GM12878 (cell line): Measurements from ENCODE around the gene TTC31. TPM values are rescaled to one million over a fixed set of nuclear protein-coding genes. Genes with fewer than 3 reads are reported as not detected.

Experiments used
- ATAC-seq: fragments of 200-7000 bp; cut with Tn5 transposase; 3 replicates; pipeline ENCODE4 v1.9.1; 2020; ENCODE audit warnings: mild to moderate bottlenecking, moderate library complexity
- BruUV-seq: library from RNA; stranded (reverse); fragments of 400-500 nt; replicated peaks from 2 replicates; lab custom pipeline; 2021; lab: Mats Ljungman, UMichigan
- CTCF ChIA-PET: fragments of 300-600 bp; sonication (Branson Sonifier 250); formaldehyde crosslinking; extraction: SDS; loops from one replicate; lab custom pipeline; 2021; ENCODE audit warnings: inconsistent platforms; lab: Yijun Ruan, JAX
- POLR2A ChIA-PET: fragments of 350-600 bp; formaldehyde crosslinking; extraction: SDS; loops from one replicate; lab custom pipeline; 2021; ENCODE audit warnings: inconsistent platforms; lab: Charles Lee
- RAD21 ChIA-PET: fragments of 300-600 bp; sonication (Branson Sonifier 250); formaldehyde crosslinking; loops from one replicate; lab custom pipeline; 2023; ENCODE audit warnings: antibody characterized with exemption; ENCODE audit not compliant: unreplicated experiment; lab: Charles Lee
- SMC1A ChIA-PET: fragments of 300-600 bp; sonication (Branson Sonifier 250); formaldehyde crosslinking; loops from one replicate; lab custom pipeline; 2023; ENCODE audit not compliant: unreplicated experiment, uncharacterized antibody; lab: Charles Lee
- DNase-seq: peaks from one replicate; pipeline ENCODE4 v3.0.0-alpha.2; 2011; ENCODE audit warnings: low read depth, low spot score
- FAIRE-seq: peaks from 3 replicates; lab custom pipeline; 2011; peaks lifted over from hg19 to GRCh38; lab: Jason Lieb, UNC
- H2AFZ ChIP-seq: 2 replicates; pipeline ENCODE4 v1.6.0; 2011; ENCODE audit warnings: low read depth, low read length, control low read depth; ENCODE audit not compliant: control insufficient read depth
- H3K27ac ChIP-seq: 2 replicates; pipeline ENCODE4 v1.5.1; 2011; ENCODE audit warnings: control low read depth; ENCODE audit not compliant: control insufficient read depth, insufficient read depth
- H3K27me3 ChIP-seq, 2 experiments: replicated peaks in 1 of 2; 2 replicates each; pipeline versions ENCODE4 v1.6.0 to v1.6.1; 2011; ENCODE audit warnings: low read length in 1 of 2; ENCODE audit not compliant: control insufficient read depth in 2 of 2, insufficient read depth in 2 of 2
- H3K36me3 ChIP-seq, 2 experiments: 2 replicates each; pipeline ENCODE4 v1.5.1; 2011; ENCODE audit warnings: low read length in 1 of 2; ENCODE audit not compliant: control insufficient read depth in 2 of 2, insufficient read depth in 2 of 2
- H3K4me1 ChIP-seq: 2 replicates; pipeline ENCODE4 v1.6.1; 2011; ENCODE audit warnings: mild to moderate bottlenecking, low read length, moderate library complexity, mixed read lengths; ENCODE audit not compliant: control insufficient read depth, insufficient read depth
- H3K4me2 ChIP-seq: 2 replicates; pipeline ENCODE4 v1.6.0; 2011; ENCODE audit warnings: control low read depth; ENCODE audit not compliant: control insufficient read depth, insufficient read depth
- H3K4me3 ChIP-seq: fragments of 200-600 bp; sonication (generic); 2 replicates; pipeline ENCODE4 v1.5.1; 2016
- H3K79me2 ChIP-seq: 2 replicates; pipeline ENCODE4 v1.6.0; 2011; ENCODE audit warnings: low read length; ENCODE audit not compliant: control insufficient read depth, insufficient read depth
- H3K9ac ChIP-seq: 2 replicates; pipeline ENCODE4 v1.8.0; 2011; ENCODE audit warnings: low read length, control low read depth, mixed read lengths; ENCODE audit not compliant: control insufficient read depth, insufficient read depth
- H3K9me3 ChIP-seq: replicated peaks from 3 replicates; pipeline ENCODE4 v1.5.1; 2011; ENCODE audit warnings: mild to moderate bottlenecking, low read length; ENCODE audit not compliant: control insufficient read depth, insufficient read depth
- H4K20me1 ChIP-seq: 2 replicates; pipeline ENCODE4 v1.6.0; 2011; ENCODE audit not compliant: control insufficient read depth, insufficient read depth
- BCLAF1 ChIP-seq: fragments of 450-650 bp; IDR thresholded peaks from 2 replicates; pipeline ENCODE4 v1.6.1; 2017; ENCODE audit warnings: antibody characterized with exemption, mild to moderate bottlenecking, moderate library complexity
- BMI1 ChIP-seq: fragments of 450-650 bp; IDR thresholded peaks from 2 replicates; pipeline ENCODE4 v1.6.1; 2016; ENCODE audit warnings: mild to moderate bottlenecking, moderate library complexity, borderline replicate concordance
- HCFC1 ChIP-seq: fragments of 150-350 bp; IDR thresholded peaks from 2 replicates; pipeline ENCODE4 v1.6.1; 2014; ENCODE audit warnings: low read length
- IKZF1 ChIP-seq: fragments of 450-650 bp; conservative IDR thresholded peaks from 2 replicates; pipeline ENCODE4 v1.6.1; 2017; ENCODE audit warnings: antibody characterized with exemption, mild to moderate bottlenecking
- MLLT1 ChIP-seq: fragments of 450-650 bp; IDR thresholded peaks from 2 replicates; pipeline ENCODE4 v1.6.1; 2016; ENCODE audit warnings: mild to moderate bottlenecking
- RAD51 ChIP-seq: fragments of 450-650 bp; IDR thresholded peaks from 2 replicates; pipeline ENCODE4 v1.6.1; 2016; ENCODE audit warnings: moderate library complexity, mild to moderate bottlenecking, inconsistent platforms
- STAT1 ChIP-seq: fragments of 450-650 bp; conservative IDR thresholded peaks from 2 replicates; pipeline ENCODE4 v1.6.1; 2014; ENCODE audit warnings: antibody characterized with exemption, mild to moderate bottlenecking
- WRNIP1 ChIP-seq: IDR thresholded peaks from 2 replicates; pipeline ENCODE4 v1.6.1; 2011; ENCODE audit warnings: low read depth, low read length, improper control_type of control experiment, borderline replicate concordance
- ZNF622 ChIP-seq: fragments of 450-650 bp; IDR thresholded peaks from 2 replicates; pipeline ENCODE4 v1.6.1; 2017; ENCODE audit warnings: mild to moderate bottlenecking, inconsistent platforms
- WGBS: methylation state at CpG from one replicate; pipeline ENCODE4 v1.1.6; 2016; ENCODE audit warnings: low lambda C conversion rate; ENCODE audit not compliant: insufficient replicate concordance, insufficient coverage; ENCODE audit errors: missing lambda C conversion rate; 5-methylcytosine and 5-hydroxymethylcytosine counted together
- in situ Hi-C: fragments of 300-500 bp; cut with MboI; formaldehyde crosslinking; loops from 9 replicates; pipeline ENCODE4 v1.14.3; 2018; ENCODE audit warnings: mixed read lengths
- intact Hi-C: fragments of 100-400 bp; cut with micrococcal nuclease; formaldehyde crosslinking; loops from one replicate; pipeline ENCODE4 v1.14.2; 2022; ENCODE audit not compliant: unreplicated experiment
- polyA plus RNA-seq, 11 experiments: library from polyadenylated mRNA; depleted of rRNA in 4 of 11; unstranded in 6 of 11; stranded (reverse) in 5 of 11; fragments of >200 nt; fragmentation: Nextera tagmentation in 4 of 11; fragmentation: Illumina TruSeq in 1 of 11; extraction: Ambion mirVana in 4 of 11; extraction: Trizol in 1 of 11; gene quantifications; 1 replicate in 1 of 11; 2 replicates in 10 of 11; pipeline versions ENCODE4 v1.2.1 to v1.2.3, GENCODE V29; 2011 to 2016; ENCODE audit warnings: inconsistent platforms in 2 of 11, missing spikeins in 2 of 11, low read depth in 1 of 11
- total RNA-seq, 4 experiments: library from RNA; depleted of rRNA in 3 of 4; stranded (reverse); fragments of >200 nt in 3 of 4; fragmentation: Illumina TruSeq in 1 of 4; extraction: Trizol in 1 of 4; gene quantifications; 2 replicates each; pipeline versions ENCODE4 v1.2.1 to v1.2.3, GENCODE V29; 2013 to 2021
- TF ChIP-seq, protein P1 (sequence below): IDR thresholded peaks from 2 replicates; pipeline ENCODE4 v1.6.1; 2011; ENCODE audit warnings: borderline replicate concordance, low read depth, mild to moderate bottlenecking, moderate library complexity, mixed read lengths, low read length; ENCODE audit not compliant: insufficient read depth; ENCODE audit errors: extremely low read length
- TF ChIP-seq, protein P2 (sequence below): fragments of 450-650 bp; IDR thresholded peaks from 2 replicates; pipeline ENCODE4 v1.6.1; 2016; ENCODE audit warnings: mild to moderate bottlenecking, moderate library complexity, borderline replicate concordance

The TTC31 gene
- total and polyA plus RNA-seq, 10 of the 15 experiments (the other 5 are each of a cell fraction or from before 2014, with no cell fraction given), result 6.5 to 34.9 (median 25.9) TPM

GRCh38 chr2:74462786-74463105 is 20.1 kb upstream of the TTC31 start:
- ChIA-PET RAD21 (no interaction called here), CTCF (interaction anchor here (1.0 kb wide), 1 partner anchor 69 kb away, joined by 3 read pairs; no protein-coding TSS in a partner anchor), POLR2A (interaction anchor here (1.0 kb wide), 1 partner anchor 10 kb away, joined by 3 read pairs; the partner anchor contains the start of gene MRPL53), SMC1A (no interaction called here)
- intact Hi-C loops (no loop called here), in situ Hi-C loops (no loop called here)
- no peak for FAIRE-seq
- H3K36me3 ChIP-seq, result peaks cover 2 to 4% of the 10 kb centered on the region in 2 experiments; a peak in 3 of 4 replicates
- 16% methylated on average over 4 of the region's 4 CpGs for WGBS
- H3K27ac ChIP-seq, result no peak overlapping the region
- H3K9me3 ChIP-seq, result no peaks in the 10 kb centered on the region
- H3K79me2 ChIP-seq, result peaks cover 29% of the 10 kb centered on the region
- no peaks in the 10 kb centered on the region for H4K20me1 ChIP-seq
- BruUV-seq, result no TSS peak
- no peak for ATAC-seq
- no peaks in the 10 kb centered on the region for H3K27me3 ChIP-seq
- no peak overlapping the region for H3K4me2 ChIP-seq
- no peak overlapping the region for H2AFZ ChIP-seq
- H3K9ac ChIP-seq, result no peak overlapping the region
- no peak overlapping the region for H3K4me3 ChIP-seq
- H3K4me1 ChIP-seq, result peaks cover 7% of the 10 kb centered on the region
- no peak for DNase-seq
- TF ChIP-seq ZNF622 (no peak), BCLAF1 (no peak), WRNIP1 (no peak), MLLT1 (no peak), HCFC1 (no peak), IKZF1 (no peak), RAD51 (no peak), BMI1 (no peak), STAT1 (no peak)
- TF ChIP-seq, protein P1, sequence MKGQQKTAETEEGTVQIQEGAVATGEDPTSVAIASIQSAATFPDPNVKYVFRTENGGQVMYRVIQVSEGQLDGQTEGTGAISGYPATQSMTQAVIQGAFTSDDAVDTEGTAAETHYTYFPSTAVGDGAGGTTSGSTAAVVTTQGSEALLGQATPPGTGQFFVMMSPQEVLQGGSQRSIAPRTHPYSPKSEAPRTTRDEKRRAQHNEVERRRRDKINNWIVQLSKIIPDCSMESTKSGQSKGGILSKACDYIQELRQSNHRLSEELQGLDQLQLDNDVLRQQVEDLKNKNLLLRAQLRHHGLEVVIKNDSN, result no peak
- TF ChIP-seq, protein P2, sequence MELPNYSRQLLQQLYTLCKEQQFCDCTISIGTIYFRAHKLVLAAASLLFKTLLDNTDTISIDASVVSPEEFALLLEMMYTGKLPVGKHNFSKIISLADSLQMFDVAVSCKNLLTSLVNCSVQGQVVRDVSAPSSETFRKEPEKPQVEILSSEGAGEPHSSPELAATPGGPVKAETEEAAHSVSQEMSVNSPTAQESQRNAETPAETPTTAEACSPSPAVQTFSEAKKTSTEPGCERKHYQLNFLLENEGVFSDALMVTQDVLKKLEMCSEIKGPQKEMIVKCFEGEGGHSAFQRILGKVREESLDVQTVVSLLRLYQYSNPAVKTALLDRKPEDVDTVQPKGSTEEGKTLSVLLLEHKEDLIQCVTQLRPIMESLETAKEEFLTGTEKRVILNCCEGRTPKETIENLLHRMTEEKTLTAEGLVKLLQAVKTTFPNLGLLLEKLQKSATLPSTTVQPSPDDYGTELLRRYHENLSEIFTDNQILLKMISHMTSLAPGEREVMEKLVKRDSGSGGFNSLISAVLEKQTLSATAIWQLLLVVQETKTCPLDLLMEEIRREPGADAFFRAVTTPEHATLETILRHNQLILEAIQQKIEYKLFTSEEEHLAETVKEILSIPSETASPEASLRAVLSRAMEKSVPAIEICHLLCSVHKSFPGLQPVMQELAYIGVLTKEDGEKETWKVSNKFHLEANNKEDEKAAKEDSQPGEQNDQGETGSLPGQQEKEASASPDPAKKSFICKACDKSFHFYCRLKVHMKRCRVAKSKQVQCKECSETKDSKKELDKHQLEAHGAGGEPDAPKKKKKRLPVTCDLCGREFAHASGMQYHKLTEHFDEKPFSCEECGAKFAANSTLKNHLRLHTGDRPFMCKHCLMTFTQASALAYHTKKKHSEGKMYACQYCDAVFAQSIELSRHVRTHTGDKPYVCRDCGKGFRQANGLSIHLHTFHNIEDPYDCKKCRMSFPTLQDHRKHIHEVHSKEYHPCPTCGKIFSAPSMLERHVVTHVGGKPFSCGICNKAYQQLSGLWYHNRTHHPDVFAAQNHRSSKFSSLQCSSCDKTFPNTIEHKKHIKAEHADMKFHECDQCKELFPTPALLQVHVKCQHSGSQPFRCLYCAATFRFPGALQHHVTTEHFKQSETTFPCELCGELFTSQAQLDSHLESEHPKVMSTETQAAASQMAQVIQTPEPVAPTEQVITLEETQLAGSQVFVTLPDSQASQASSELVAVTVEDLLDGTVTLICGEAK, result no peak
